ENCODE data around the gene MYO5A.

Gene MYO5A

DNA sequence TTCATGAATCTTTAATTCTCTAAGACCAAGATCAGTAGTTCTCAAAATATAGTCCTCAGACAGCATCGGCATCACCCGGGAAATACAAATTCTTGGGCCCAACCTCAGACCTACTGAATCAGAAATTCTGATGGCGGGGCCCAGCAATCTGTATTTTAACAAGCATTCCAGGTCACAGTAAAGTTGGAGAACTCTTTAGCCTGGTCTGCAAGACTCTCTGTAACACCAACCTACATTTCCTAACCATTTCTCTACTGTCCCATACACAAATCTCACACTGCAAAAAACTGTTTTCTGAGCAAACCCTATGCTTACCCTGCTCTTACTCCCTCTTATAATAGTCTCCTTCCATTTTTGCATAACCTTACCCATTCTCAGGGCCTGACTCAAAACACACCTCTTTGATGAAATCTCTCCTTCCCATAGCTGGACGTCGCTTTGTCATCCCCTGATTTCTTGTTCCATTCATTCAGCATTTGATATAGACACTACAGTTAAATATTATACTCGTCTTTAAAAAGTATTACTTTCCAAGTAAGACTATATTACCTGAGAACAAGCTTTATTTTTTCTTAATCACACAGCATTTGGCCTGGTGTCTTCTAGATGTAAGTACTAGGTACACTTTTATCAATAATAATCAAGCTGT is 149.8 kb downstream of the MYO5A start:
- in situ Hi-C loops (cut with MboI; ENCODE audit: low sequenced_read_pairs) = no loop called here

DNA sequence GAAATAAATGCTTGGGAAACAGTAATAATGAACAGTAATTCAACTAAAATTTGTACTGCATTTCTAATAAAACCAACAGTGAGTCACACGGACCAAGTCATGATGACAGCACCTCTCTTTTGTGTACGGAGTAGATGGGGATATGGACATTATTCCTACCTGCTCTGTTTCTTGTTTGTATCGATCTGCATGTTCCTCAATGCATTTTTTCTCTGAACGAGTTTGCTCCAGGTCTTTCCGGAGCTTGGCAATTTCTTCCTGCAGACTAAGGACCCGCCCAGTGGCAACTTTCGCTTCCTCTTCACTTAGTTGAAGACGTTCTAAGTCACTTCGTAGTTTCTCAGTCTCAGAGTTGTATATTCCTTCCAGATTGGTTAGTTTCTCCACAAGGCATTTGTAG is 158.7 kb downstream of the MYO5A start:
- in situ Hi-C loops (cut with MboI; ENCODE audit: low sequenced_read_pairs) = no loop called here

DNA sequence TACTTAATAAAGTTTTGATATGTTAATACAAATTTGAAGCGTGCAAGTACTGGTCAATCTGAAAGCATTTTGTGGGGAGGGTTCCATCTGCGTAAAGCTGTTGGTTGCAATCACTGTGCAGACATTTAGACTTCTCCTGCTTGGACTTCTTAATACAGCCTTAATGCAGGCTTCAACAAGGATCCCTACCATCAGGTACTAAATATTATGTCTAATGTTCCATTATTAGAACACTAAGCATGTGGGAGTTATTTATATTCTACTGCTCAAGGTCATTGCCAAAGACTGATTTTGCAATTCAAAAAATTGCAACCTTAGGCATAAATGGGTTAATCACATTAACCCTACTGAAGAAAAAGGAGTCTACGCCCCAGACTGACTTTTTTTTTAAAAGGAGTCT is 159.2 kb downstream of the MYO5A start:
- in situ Hi-C loops (cut with MboI; ENCODE audit: low sequenced_read_pairs) = no loop called here

DNA sequence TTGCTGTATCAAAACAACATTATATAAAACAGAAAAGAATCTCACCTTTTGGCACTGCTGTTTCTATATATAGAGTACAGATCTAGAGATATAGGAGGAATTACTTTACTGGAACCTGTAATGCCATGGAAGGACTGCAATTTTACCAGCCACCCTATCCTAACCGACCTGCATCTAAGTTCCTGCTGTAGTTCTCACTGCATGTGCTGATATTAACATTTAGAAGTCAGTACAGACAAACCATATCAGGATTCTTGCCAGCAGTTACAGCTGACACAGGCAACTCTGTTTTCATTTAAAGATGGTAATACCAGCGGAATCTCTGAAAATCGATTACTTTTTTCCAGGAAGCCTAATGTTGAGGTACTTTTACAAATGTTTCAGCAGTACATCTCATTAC is 159.7 kb downstream of the MYO5A start:
- in situ Hi-C loops (cut with MboI; ENCODE audit: low sequenced_read_pairs) = no loop called here

DNA sequence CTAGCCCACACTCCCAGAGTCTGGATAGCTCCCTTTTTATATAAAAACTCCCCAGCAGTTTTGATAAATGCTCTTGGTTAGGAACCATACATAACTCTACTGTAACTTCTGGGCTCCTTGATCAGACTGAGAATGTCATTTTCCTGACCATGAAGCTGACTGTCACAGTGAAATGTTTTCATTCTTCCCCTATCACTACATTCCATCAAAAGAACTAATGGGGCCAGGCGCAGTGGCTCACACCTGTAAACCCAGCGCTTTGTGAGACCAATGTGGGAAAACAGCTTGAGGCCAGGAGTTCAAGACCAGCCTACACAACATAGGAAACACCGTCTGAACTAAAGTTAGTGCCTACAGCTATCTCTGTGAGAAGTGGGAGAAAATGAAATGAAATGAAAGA is 160.3 kb downstream of the MYO5A start:
- in situ Hi-C loops (cut with MboI; ENCODE audit: low sequenced_read_pairs) = no loop called here

DNA sequence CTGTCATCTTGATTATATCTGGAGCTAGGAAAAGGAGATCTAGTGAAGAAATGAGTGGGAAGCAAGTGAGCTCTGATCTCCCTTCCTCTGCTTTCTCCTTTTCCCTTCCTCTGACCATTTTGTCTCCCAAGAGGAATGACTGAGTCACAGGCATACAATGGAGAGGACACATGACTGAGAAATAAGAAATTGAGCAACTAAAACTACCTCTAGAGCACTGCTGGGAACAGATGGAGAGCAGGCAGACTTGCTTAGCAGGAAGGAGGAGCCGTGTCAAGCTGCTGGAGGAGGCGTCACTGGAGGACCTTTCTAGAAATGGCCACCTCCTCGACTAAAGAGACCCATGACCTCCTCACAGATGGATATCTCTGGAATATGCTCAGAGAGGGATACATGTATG is 166.2 kb downstream of the MYO5A start:
- in situ Hi-C loops (cut with MboI; ENCODE audit: low sequenced_read_pairs) = no loop called here

DNA sequence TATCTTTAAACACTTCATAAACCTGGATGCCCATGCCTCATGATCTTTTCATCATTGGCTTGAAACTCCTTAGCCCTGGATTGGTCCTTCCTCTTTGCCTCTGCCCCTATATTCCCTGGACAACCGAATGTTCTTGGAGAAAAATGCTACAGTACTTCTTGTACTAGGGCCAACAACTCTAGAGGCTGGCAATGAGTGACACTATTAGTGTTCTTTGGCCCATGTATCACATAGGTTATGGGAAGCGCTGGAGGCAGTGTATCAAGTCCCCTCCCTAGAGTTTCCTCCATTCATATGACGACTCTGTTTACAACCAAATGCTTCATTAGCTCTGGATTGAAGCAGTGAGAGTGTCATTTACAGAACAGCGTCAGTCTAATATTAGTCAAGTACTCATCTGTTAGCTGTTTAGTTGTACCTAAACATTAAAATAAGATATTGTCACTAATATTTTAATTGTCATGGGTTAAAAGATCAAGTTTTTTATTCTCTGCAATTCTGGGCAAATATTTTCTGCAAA is 166.6 kb downstream of the MYO5A start:
- in situ Hi-C loops (cut with MboI; ENCODE audit: low sequenced_read_pairs) = no loop called here

DNA sequence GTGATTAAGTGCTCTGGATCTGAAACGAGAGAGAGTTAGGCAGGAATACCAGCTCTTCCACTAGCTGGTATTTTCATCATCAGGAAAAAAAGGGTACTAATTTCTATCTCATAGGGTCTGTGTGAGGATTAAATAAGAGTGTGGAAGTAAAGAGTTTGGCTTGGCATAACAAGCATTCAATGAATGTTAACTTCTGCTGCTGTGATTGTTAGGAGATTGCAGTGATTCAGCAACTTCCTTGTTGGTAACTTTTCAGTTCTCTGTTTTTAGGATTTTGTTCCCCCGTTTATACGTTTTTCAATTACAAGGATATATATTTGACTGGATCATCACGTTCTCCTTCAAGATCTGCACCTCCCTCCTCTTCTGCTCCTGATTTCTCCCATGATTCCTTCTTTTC is 167.2 kb downstream of the MYO5A start:
- in situ Hi-C loops (cut with MboI; ENCODE audit: low sequenced_read_pairs) = no loop called here

DNA sequence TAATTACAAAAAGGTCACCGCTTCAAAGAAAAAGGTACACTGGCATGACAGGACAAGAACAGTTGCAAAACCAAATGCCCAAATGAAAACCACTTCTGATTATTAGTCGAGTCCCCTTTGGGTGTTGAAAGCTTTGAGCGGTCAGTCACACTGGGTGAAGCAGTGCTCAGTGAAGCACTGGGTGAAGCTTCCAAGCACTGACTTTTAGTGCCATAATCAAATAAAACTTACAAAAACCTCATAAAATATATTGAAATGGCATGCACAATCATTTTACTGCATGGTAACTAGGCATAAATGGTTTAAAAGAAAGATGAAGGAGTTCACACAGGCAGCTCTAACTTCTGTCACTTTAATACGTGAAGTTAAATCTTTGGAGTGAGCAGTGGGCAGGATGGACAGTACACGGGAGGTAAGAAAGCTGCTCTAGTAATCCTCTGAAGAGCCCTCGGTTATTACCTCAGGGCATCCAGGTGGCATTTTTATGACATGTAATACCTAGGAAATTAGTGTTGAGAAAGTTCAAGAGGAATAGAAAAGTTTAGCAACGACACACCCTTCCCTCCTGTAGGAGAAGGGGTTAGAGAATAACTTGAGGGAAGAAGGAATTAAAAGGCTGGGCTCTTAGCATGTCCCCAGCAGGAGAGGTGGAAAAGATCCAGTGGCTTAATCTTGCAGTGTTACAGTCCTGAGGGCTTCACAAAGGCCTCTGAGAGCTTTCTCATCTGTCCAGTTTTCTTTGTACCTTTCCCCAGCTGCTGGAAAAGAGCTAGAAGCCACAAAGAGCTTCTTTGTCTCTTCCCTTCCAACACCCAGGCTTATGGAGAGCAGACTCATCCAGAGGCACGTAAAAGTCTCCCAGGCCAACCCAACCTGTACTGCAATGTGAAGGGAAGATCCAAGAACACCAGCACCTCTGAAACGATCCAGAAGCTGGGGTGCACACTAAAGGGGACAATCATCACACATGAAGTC is 168.2 kb downstream of the MYO5A start:
- in situ Hi-C loops (cut with MboI; ENCODE audit: low sequenced_read_pairs) = no loop called here

DNA sequence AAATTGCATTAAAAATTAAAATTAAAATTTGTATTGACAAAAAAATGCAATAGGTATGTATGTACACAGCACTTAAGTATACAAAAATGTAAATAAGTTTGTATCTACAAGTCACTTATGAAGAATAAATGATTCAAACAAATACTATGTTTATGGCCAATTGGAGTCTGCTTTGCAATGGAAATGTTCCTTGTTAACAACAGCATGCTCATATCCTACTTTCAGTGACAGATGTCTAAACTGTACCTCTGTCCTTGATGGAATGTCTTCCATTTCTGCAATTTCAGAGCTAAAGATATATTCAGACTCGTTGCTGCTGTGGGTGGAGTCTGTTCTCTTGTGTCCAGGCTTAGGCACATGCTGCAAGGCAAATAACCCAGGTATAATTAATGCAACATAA is 169.0 kb downstream of the MYO5A start:
- in situ Hi-C loops (cut with MboI; ENCODE audit: low sequenced_read_pairs) = no loop called here

DNA sequence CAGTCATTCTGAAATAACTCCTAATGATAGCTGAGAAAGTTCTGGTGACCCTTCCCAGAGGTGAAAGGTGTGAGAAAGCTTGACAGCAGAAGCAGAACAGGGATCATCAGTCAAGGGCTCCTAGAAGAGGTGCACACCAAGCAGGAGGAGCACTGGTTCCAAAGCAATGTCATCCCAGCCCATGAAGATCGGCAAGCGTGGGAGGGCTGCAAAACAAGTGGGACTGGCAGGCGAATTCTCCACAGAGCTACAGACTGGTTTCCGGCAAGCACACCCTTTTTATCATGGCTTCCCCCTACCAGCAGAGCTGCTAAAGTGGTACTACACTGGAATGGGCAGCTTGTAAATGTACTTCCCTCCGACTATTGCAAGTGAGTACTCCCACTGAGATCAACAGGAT is 170.7 kb downstream of the MYO5A start:
- in situ Hi-C loops (cut with MboI; ENCODE audit: low sequenced_read_pairs) = no loop called here

DNA sequence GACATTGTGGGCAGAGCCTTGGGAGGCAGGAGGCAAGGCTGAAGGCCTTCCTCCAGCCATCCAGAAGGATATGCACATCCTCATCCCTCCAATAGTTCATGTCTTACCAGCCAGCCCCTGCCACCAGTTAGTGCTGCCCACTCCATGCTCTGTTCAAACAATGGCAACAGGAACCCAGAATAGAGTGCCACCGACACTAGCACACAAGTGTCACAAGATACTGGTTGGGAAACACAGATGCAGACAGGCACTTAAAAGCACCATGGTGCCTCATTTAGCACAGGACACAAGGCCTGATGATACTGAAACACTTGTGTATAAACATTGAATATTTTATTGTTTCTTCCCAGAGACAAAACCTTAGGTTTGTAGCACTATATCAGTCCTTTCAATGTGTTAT is 176.6 kb downstream of the MYO5A start:
- in situ Hi-C loops (cut with MboI; ENCODE audit: low sequenced_read_pairs) = no loop called here

DNA sequence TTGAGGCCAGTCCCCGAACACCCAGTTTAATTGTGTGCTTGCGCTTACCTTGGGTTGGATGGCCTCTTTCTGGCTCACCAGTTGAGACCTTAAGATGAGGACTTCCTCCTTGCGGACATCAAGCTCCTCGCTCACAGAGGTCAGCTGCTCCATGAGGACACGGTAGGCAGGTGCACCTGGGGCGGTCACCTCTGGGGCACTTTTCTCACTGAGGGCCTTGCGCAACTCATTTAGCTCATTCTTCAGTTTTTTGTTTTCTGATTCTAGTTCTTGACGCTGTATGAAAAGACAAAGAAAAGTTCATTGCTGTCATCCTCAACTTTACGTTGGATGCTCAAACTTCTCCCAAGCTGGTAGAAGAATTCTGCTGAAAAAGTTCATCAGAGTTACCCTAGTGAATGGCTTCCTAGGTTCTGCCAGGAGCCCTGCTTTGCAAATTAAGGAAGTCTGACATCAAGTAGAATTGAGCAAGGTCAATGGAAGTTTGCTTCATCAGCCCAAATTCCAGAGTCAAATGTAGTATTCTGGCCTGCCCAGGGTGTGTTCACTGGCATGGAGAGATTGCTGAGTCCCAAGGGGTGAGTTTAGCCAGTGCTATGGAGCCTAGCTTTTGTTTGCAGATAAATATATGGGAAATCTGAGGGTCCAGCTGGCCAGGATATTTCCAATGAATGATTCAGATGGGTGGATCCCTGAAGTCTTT is 177.3 kb downstream of the MYO5A start:
- in situ Hi-C loops (cut with MboI; ENCODE audit: low sequenced_read_pairs) = no loop called here

DNA sequence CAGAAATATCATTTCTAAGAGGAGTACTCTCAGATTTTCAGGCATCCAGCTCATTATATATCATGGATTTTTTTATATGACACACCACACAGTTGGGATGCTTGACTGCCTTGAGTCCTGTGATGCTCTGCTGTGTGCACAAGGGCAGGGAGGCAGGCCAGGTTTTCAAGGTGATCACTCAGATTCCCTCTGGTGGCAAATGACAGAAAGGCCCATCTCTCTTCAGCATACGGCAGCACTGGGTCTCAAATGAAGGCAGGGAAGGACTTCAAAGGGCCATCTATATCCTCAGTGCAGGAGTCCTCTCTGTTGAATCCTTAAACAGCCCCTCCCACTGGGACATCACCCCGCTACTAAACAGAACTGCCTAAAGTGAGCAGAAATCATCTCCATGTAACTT is 178.3 kb downstream of the MYO5A start:
- in situ Hi-C loops (cut with MboI; ENCODE audit: low sequenced_read_pairs) = no loop called here

DNA sequence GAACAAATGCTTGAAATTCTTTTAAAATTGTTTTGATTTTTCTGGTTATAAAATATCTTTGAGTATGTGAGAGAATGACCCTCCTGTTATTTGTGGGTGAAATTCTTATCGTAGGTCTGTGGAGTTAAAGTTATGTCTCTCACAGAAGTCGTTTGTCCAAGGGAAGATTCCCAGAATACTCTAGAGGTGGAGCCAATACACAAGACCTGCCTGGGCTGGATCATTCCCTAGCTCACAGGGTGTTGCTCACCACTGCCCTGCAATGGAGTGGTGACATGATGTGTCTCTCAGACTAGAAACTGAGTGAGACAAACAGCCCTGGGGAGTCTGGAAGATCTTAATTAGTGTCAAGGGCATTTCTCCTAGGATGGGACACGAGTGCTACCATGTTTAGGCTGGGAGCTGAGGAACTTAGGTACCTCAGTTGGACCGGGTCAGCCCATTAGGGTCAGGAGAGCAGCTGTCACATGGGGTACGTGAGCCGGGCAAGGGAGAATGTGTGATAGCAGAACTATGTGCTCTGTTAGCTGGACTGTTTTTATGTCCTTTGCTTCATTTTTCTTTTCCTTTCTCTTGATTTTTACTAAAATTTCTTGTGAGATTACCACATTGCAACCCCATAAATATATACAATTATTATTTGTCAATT is 179.5 kb downstream of the MYO5A start:
- in situ Hi-C loops (cut with MboI; ENCODE audit: low sequenced_read_pairs) = no loop called here

DNA sequence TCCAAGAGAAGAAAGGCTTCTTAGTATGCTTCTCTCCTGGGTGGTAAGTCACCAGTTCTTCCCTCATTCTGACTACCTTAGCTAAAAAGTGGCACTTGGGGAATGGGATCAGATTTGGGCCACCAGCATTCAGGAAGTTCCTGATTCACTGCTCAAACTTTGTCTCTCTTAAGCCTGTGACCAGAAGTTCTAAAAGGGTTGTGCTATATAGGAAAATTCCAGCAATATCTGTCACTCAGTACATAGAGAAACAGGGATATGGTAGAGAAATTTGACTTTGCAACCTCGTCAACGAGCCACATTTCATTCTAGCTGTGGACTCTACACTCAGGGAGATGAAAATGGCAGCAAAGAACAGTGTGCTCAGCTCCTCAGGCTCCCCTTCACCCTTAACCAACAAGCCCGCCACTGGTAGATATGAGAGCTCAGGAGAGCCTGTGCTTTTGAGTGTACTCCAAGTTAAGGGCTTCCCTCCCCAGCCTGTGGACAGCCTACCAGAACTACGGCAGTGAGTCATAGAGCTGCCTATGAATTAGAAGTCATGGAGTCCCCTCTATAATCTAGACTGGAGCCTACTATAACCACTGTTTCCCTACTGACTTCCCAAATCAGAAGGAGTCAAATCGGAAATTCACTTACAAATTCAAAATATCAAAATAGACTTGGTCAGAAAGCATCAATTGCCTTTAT is 180.5 kb downstream of the MYO5A start:
- in situ Hi-C loops (cut with MboI; ENCODE audit: low sequenced_read_pairs) = no loop called here

DNA sequence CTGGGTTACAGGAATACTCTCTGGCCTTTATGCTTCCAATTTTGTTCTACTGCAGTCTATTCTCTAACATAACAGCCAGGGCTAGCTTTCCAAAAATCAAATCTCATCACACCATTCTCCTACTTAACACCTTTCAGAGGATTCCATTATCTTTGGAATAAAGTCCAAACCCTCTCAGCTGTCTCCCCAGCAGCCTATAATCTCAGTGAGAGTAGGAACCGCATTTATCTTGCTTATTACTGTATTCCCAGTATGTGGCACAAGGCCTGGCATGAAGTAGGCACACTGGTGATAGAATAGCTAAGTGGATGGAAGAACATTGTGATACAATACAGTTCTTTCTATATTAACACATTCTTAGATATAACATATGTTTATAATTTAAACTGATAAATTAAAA is 184.1 kb downstream of the MYO5A start:
- in situ Hi-C loops (cut with MboI; ENCODE audit: low sequenced_read_pairs) = no loop called here

DNA sequence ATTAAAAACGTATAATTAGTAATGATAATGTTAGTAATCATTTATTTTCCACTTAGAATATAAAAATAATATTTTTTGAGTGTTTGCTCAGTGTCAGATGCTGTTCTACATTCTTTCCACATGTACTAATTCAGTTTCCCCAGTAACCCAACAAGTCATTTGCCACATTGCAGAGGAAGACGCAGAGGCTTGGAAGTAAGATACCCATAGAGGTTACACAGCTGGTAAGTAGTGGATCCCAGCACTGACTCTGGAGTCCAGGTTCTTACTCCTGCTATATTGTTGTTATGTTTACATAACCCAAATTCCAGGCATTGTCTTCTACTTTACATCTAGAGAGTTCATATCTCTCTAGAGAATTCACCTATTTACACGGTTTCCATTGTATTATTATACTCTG is 184.8 kb downstream of the MYO5A start:
- in situ Hi-C loops (cut with MboI; ENCODE audit: low sequenced_read_pairs) = no loop called here

DNA sequence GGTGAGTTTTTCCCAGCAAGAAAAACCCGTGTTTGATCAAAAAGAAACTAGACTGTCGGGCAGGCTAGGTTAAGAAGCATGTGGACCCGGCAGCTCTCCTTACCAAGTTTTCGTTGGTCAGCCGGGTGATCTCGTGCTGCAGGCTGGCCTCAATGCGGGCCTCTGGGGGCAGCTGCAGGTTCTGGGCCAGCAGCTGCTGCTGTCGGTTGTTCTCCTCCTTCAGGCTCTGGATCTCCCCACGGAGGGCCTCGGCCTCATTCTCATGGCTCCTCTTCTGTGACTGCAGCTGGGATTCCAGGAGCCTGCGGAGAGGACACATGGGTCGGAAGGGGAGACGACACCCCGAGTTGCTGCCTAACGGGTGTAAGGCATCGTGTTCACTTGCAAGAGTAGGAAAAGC is 188.6 kb downstream of the MYO5A start:
- in situ Hi-C loops (cut with MboI; ENCODE audit: low sequenced_read_pairs) = no loop called here

DNA sequence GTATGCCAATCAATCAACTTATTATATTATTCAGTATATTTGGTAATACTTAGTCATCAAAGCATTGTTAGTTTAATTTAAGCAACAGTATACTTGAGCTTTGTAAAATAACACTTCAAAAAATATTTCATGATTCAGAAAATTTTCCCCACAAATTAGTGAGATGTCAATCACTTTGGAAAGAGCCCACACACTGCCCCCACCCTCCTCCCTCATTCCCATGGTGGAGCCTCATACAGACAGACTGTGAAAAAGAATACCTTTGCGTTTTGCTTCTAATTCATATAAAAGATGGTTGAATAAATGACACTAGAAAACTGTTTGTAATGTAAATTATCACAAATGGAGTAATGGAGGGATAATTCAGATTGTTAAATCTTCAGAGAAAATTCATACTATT is 189.8 kb downstream of the MYO5A start:
- in situ Hi-C loops (cut with MboI; ENCODE audit: low sequenced_read_pairs) = no loop called here
